Measurements from ENCODE around the gene PARP8. TPM values are rescaled to one million over a fixed set of nuclear protein-coding genes. Genes with fewer than 3 reads are reported as not detected.

Gene PARP8
- total and polyA plus RNA-seq, 2 of the 8 experiments (the other 6 are each of a cell fraction or from before 2014, with no cell fraction given): 16.6 to 30.6 TPM

GRCh38 chr5:50822046-50822445, 155.6 kb downstream of the PARP8 start:
- DNase-seq (ENCODE audit: low read depth in 1 of 2, low spot score in 2 of 2) (no peak), FAIRE-seq (no peak)
- Histone ChIP-seq H3K27ac (ENCODE audit: low read depth, low read length) (no peak overlapping the region), H3K18ac (ENCODE audit: extremely low read depth, low read length) (no peak overlapping the region), H3K9ac (replicated peaks in 1 of 4; ENCODE audit: extremely low read depth in 1 of 4, low read depth in 3 of 4, low read length in 3 of 4) (no peak overlapping the region), H2BK15ac (ENCODE audit: low read length) (no peak overlapping the region), H4K5ac (ENCODE audit: insufficient read length, low read depth, low read length) (no peak overlapping the region), H3K4me3 (ENCODE audit: extremely low read depth in 1 of 4, insufficient read depth in 2 of 4, low read depth in 3 of 4, low read length in 4 of 4) (no peak overlapping the region), H4K8ac (ENCODE audit: extremely low read depth, insufficient read depth, low read length) (no peak overlapping the region), H2AK5ac (ENCODE audit: low read depth, low read length) (no peak overlapping the region), H2BK20ac (ENCODE audit: low read length) (no peak overlapping the region), H2BK120ac (replicated peaks; ENCODE audit: low read depth, low read length) (no peak overlapping the region), H3K79me2 (ENCODE audit: control insufficient read depth in 1 of 2, insufficient read depth in 2 of 2, low read length in 2 of 2) (no peaks in the 10 kb centered on the region), H2BK12ac (ENCODE audit: low read depth, low read length) (no peak overlapping the region), H3K56ac (replicated peaks; ENCODE audit: insufficient read length, low read depth, low read length) (no peak overlapping the region), H3K27me3 (replicated peaks in 1 of 4; ENCODE audit: control insufficient read depth in 3 of 4, extremely low read depth in 1 of 4, insufficient read depth in 3 of 4, low read length in 3 of 4) (no peaks in the 10 kb centered on the region), H3K14ac (ENCODE audit: insufficient read length) (no peak overlapping the region), H3K9me3 (ENCODE audit: insufficient read depth in 2 of 2, low read depth in 1 of 2, low read length in 1 of 2) (no peaks in the 10 kb centered on the region), H2BK5ac (ENCODE audit: low read depth, low read length) (no peak overlapping the region), H4K20me1 (replicated peaks in 1 of 2; ENCODE audit: control insufficient read depth in 1 of 2, insufficient read depth in 2 of 2, low read length in 2 of 2) (no peaks in the 10 kb centered on the region), H4K91ac (replicated peaks; ENCODE audit: insufficient read length, low read length) (no peak overlapping the region), H3K4ac (replicated peaks; ENCODE audit: insufficient read length, low read depth, low read length) (no peak overlapping the region), H3K23me2 (ENCODE audit: low read depth, low read length) (no peaks in the 10 kb centered on the region), H3K4me1 (replicated peaks in 1 of 4; ENCODE audit: control insufficient read depth in 3 of 4, insufficient read depth in 4 of 4, low read length in 3 of 4) (no peaks in the 10 kb centered on the region), H2AFZ (ENCODE audit: low read length) (no peak overlapping the region), H3K79me1 (ENCODE audit: low read depth, low read length) (no peaks in the 10 kb centered on the region), H3K23ac (ENCODE audit: insufficient read length) (no peak overlapping the region), H3K36me3 (ENCODE audit: control insufficient read depth in 2 of 4, insufficient read depth in 4 of 4, low read length in 3 of 4) (peaks cover 0 to 4% (median 0%) of the 10 kb centered on the region in 4 experiments; a peak in 3 of 8 replicates), H3K4me2 (ENCODE audit: insufficient read depth in 1 of 2, low read depth in 2 of 2, low read length in 2 of 2) (no peak overlapping the region)
- WGBS, 2 experiments (ENCODE audit: extremely low coverage in 1 of 2, insufficient coverage in 1 of 2, insufficient read length in 1 of 2, insufficient replicate concordance in 2 of 2, low coverage in 1 of 2, low lambda C conversion rate in 2 of 2, missing lambda C conversion rate in 1 of 2): 96% methylated on average over 2 of the region's 2 CpGs; no CpG with 5 or more reads in 1 of the 2 experiments
- TF ChIP-seq, protein P1, sequence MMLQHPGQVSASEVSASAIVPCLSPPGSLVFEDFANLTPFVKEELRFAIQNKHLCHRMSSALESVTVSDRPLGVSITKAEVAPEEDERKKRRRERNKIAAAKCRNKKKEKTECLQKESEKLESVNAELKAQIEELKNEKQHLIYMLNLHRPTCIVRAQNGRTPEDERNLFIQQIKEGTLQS (IDR thresholded peaks at IDR 0.05; ENCODE audit: insufficient read depth, low read depth, low read length): no peak
- ChIA-PET POLR2A (ENCODE audit: partially characterized antibody) (no interaction called here), CTCF (ENCODE audit: partially characterized antibody) (interaction anchor here (1.1 kb wide), 1 partner anchor 16 kb away, joined by 4 read pairs; no protein-coding TSS in a partner anchor)

Data from H1 (cell line).